PC-9 (cell line): Measurements from ENCODE around the gene MYH6.

ENCODE experiments used
- EZH2 ChIP-seq: fragments of 200-600 bp; sonication (generic); IDR thresholded peaks from 2 replicates; pipeline ENCODE4 v1.8.0; 2017; ENCODE audit warnings: antibody characterized with exemption, low read depth
- TF ChIP-seq, protein P1 (sequence below): fragments of 200-600 bp; sonication (generic); conservative IDR thresholded peaks from 2 replicates; pipeline ENCODE4 v1.6.1; 2017; ENCODE audit warnings: mixed run types, antibody characterized with exemption, mild to moderate bottlenecking, moderate library complexity

DNA sequence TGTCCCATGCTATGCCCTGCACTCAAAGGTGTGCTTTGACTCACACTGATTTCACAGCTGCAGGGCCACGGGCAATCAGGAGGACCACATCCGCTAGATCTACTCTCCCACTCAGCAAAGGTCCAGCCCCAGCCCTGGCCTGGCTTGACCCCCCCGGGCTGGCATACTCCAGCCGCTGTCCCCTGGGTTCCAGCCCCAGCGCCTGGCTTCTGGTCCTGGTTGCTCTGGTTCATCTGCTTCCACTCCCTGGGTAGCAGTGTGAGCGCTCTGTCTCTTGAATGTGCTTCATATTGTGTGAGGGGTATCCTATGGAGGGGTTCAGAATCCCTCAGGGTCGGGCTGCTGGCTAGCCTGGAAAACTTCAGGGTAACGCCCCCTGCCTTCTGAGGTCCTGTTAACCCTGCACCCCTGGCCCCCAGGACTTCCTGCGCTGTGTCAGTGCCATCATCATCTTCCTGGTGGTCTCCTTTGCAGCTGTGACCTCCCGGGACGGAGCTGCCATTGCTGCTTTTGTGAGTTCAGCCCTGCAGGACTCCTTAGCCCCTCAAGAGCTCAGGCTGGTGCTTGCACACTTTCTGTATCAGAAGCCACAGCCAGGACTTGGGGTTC is 29.4 kb downstream of the MYH6 start:
- TF ChIP-seq, protein P1, sequence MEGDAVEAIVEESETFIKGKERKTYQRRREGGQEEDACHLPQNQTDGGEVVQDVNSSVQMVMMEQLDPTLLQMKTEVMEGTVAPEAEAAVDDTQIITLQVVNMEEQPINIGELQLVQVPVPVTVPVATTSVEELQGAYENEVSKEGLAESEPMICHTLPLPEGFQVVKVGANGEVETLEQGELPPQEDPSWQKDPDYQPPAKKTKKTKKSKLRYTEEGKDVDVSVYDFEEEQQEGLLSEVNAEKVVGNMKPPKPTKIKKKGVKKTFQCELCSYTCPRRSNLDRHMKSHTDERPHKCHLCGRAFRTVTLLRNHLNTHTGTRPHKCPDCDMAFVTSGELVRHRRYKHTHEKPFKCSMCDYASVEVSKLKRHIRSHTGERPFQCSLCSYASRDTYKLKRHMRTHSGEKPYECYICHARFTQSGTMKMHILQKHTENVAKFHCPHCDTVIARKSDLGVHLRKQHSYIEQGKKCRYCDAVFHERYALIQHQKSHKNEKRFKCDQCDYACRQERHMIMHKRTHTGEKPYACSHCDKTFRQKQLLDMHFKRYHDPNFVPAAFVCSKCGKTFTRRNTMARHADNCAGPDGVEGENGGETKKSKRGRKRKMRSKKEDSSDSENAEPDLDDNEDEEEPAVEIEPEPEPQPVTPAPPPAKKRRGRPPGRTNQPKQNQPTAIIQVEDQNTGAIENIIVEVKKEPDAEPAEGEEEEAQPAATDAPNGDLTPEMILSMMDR = no peak
- no peak for TF ChIP-seq EZH2
